HEK293 (cell line): ENCODE data around the gene GAS2L3.

Experiments
- CTCF ChIA-PET: fragments of 350-600 bp; formaldehyde crosslinking; extraction: SDS; loops from one replicate; lab custom pipeline; 2021; ENCODE audit warnings: antibody characterized with exemption; lab: Yijun Ruan, JAX
- POLR2A ChIA-PET: fragments of 300-600 bp; formaldehyde crosslinking; extraction: SDS; loops from one replicate; lab custom pipeline; 2020; ENCODE audit warnings: antibody characterized with exemption, inconsistent platforms; lab: Yijun Ruan, JAX
- H3K27ac ChIP-seq: fragments of 200-500 bp; sonication (Bioruptor generic); 2 replicates; pipeline ENCODE4 v1.5.1; 2014; ENCODE audit warnings: low read depth, low read length, control low read depth, inconsistent platforms; ENCODE audit errors: extremely low read depth
- H3K36me3 ChIP-seq, 2 experiments: fragments of 200-500 bp in 1 of 2; sonication (Bioruptor generic) in 1 of 2; 1 replicate in 1 of 2; 2 replicates in 1 of 2; pipeline ENCODE4 v1.5.1; 2014 to 2017; ENCODE audit warnings: inconsistent platforms in 2 of 2, low read length in 2 of 2; ENCODE audit not compliant: control insufficient read depth in 2 of 2, insufficient read depth in 1 of 2
- H3K4me1 ChIP-seq: fragments of 200-500 bp; sonication (Bioruptor generic); 2 replicates; pipeline ENCODE4 v1.5.1; 2014; ENCODE audit warnings: mild to moderate bottlenecking, low read length, inconsistent platforms; ENCODE audit not compliant: control insufficient read depth, insufficient read depth
- H3K4me3 ChIP-seq: 2 replicates; pipeline ENCODE4 v1.5.1; 2011; ENCODE audit warnings: low read depth, mild to moderate bottlenecking, control low read depth, low read length, moderate library complexity
- H3K9me3 ChIP-seq: fragments of 200-500 bp; sonication (Bioruptor generic); 2 replicates; pipeline ENCODE4 v1.5.1; 2014; ENCODE audit warnings: low read depth, low read length, inconsistent platforms; ENCODE audit not compliant: control insufficient read depth, insufficient read depth
- CTCF ChIP-seq: fragments of 450-650 bp; formaldehyde crosslinking; IDR thresholded peaks from 2 replicates; pipeline ENCODE4 v1.5.1; 2016; ENCODE audit warnings: missing biosample characterization, missing genetic modification characterization
- GLI4 ChIP-seq: fragments of 450-650 bp; formaldehyde crosslinking; IDR thresholded peaks from 2 replicates; pipeline ENCODE4 v1.5.1; 2016; ENCODE audit warnings: missing biosample characterization, missing genetic modification characterization
- HOXA7 ChIP-seq: sonication (generic); formaldehyde crosslinking; IDR thresholded peaks from 2 replicates; pipeline ENCODE4 v1.8.1; 2022; ENCODE audit warnings: missing genetic modification reagents, borderline replicate concordance
- KLF8 ChIP-seq: fragments of 450-650 bp; formaldehyde crosslinking; IDR thresholded peaks from 2 replicates; pipeline ENCODE4 v1.5.1; 2016; ENCODE audit warnings: missing biosample characterization, missing genetic modification characterization
- PRDM2 ChIP-seq: fragments of 450-650 bp; formaldehyde crosslinking; IDR thresholded peaks from 2 replicates; pipeline ENCODE4 v1.5.1; 2016; ENCODE audit warnings: missing biosample characterization, missing genetic modification characterization, borderline replicate concordance
- SCRT2 ChIP-seq: fragments of 450-650 bp; formaldehyde crosslinking; IDR thresholded peaks from 2 replicates; pipeline ENCODE4 v1.5.1; 2016; ENCODE audit warnings: missing biosample characterization, missing genetic modification characterization
- SP3 ChIP-seq: fragments of 450-650 bp; formaldehyde crosslinking; IDR thresholded peaks from 2 replicates; pipeline ENCODE4 v1.5.1; 2016; ENCODE audit warnings: missing biosample characterization, missing genetic modification characterization
- ZNF114 ChIP-seq: fragments of 450-650 bp; formaldehyde crosslinking; IDR thresholded peaks from 2 replicates; pipeline ENCODE4 v1.5.0; 2017; ENCODE audit warnings: missing biosample characterization, missing genetic modification characterization
- ZNF184 ChIP-seq: fragments of 450-650 bp; IDR thresholded peaks from 2 replicates; pipeline ENCODE4 v1.5.1; 2018; ENCODE audit warnings: missing biosample characterization, mild to moderate bottlenecking, missing genetic modification characterization
- ZNF202 ChIP-seq: fragments of 450-650 bp; formaldehyde crosslinking; IDR thresholded peaks from 2 replicates; pipeline ENCODE4 v1.5.1; 2016; ENCODE audit warnings: missing biosample characterization, missing genetic modification characterization, borderline replicate concordance
- ZNF221 ChIP-seq: fragments of 450-650 bp; formaldehyde crosslinking; IDR thresholded peaks from 2 replicates; pipeline ENCODE4 v1.5.1; 2017; ENCODE audit warnings: missing biosample characterization, missing genetic modification characterization, borderline replicate concordance
- ZNF223 ChIP-seq: fragments of 450-650 bp; formaldehyde crosslinking; IDR thresholded peaks from 2 replicates; pipeline ENCODE4 v1.5.1; 2016; ENCODE audit warnings: missing biosample characterization, missing genetic modification characterization
- ZNF274 ChIP-seq, 2 experiments: fragments of 200-500 bp in 1 of 2; fragments of 450-650 bp in 1 of 2; sonication (Bioruptor generic) in 1 of 2; formaldehyde crosslinking in 1 of 2; IDR thresholded peaks; 2 replicates each; pipeline versions ENCODE4 v1.5.1 to v1.6.1; 2014 to 2016; ENCODE audit warnings: borderline replicate concordance in 1 of 2, inconsistent platforms in 1 of 2, low read length in 1 of 2, missing biosample characterization in 1 of 2, missing genetic modification characterization in 1 of 2
- ZNF280C ChIP-seq: fragments of 450-650 bp; formaldehyde crosslinking; IDR thresholded peaks from 2 replicates; pipeline ENCODE4 v1.5.1; 2016; ENCODE audit warnings: missing biosample characterization, missing genetic modification characterization
- ZNF280D ChIP-seq: fragments of 450-650 bp; formaldehyde crosslinking; IDR thresholded peaks from 2 replicates; pipeline ENCODE4 v1.5.1; 2016; ENCODE audit warnings: missing biosample characterization, missing genetic modification characterization
- ZNF398 ChIP-seq: fragments of 450-650 bp; formaldehyde crosslinking; IDR thresholded peaks from 2 replicates; pipeline ENCODE4 v1.5.1; 2017; ENCODE audit warnings: missing biosample characterization, missing genetic modification characterization
- ZNF423 ChIP-seq: fragments of 450-650 bp; formaldehyde crosslinking; IDR thresholded peaks from 2 replicates; pipeline ENCODE4 v1.5.1; 2016; ENCODE audit warnings: missing biosample characterization, missing genetic modification characterization
- ZNF433 ChIP-seq: fragments of 450-650 bp; formaldehyde crosslinking; IDR thresholded peaks from 2 replicates; pipeline ENCODE4 v1.5.1; 2016; ENCODE audit warnings: missing biosample characterization, missing genetic modification characterization, low read depth
- ZNF561 ChIP-seq: fragments of 450-650 bp; IDR thresholded peaks from 2 replicates; pipeline ENCODE4 v1.5.1; 2018; ENCODE audit warnings: missing biosample characterization, missing genetic modification characterization, borderline replicate concordance
- ZNF580 ChIP-seq: fragments of 450-650 bp; formaldehyde crosslinking; IDR thresholded peaks from 2 replicates; pipeline ENCODE4 v1.5.1; 2016; ENCODE audit warnings: missing biosample characterization, missing genetic modification characterization
- ZNF707 ChIP-seq: fragments of 450-650 bp; formaldehyde crosslinking; IDR thresholded peaks from 2 replicates; pipeline ENCODE4 v1.5.1; 2016; ENCODE audit warnings: missing biosample characterization, missing genetic modification characterization

GAS2L3 gene

GRCh38 chr12:100651694-100652093 lies 78.2 kb downstream of the GAS2L3 start (continued):
- no peak for TF ChIP-seq ZNF202 (tag by site-specific recombination)
- no peak for TF ChIP-seq ZNF580 (tag by site-specific recombination)
- no peak for TF ChIP-seq PRDM2
- TF ChIP-seq SP3, result no peak
- TF ChIP-seq ZNF707 (tag by site-specific recombination), result no peak
- no peak for TF ChIP-seq ZNF221 (tag by site-specific recombination)
- TF ChIP-seq ZNF114 (tag by site-specific recombination), result no peak
- no peak for TF ChIP-seq ZNF423 (tag by site-specific recombination)

GRCh38 chr12:100652488-100652887 lies 79.0 kb downstream of the GAS2L3 start:
- Histone ChIP-seq H3K36me3 (no peaks in the 10 kb centered on the region), H3K27ac (no peak overlapping the region), H3K4me1 (no peaks in the 10 kb centered on the region), H3K4me3 (no peak overlapping the region), H3K9me3 (no peaks in the 10 kb centered on the region)
- ChIA-PET POLR2A (no interaction called here), CTCF (interaction anchor here (0.5 to 1.8 kb wide), 6 partner anchors 9 to 170 kb away, joined by 3 read pairs; no protein-coding TSS in a partner anchor)
- no peak for TF ChIP-seq KLF8 (tag by site-specific recombination)
- no peak for TF ChIP-seq ZNF433 (tag by site-specific recombination)
- TF ChIP-seq ZNF274 (IDR thresholded peaks at IDR 0.05; ENCODE audit: low read length), result no peak
- no peak for TF ChIP-seq ZNF274 (tag by site-specific recombination; IDR thresholded peaks at IDR 0.05; ENCODE audit: borderline replicate concordance)
- TF ChIP-seq CTCF (tag by site-specific recombination), result no peak
- no peak for TF ChIP-seq ZNF398 (tag by site-specific recombination)
- no peak for TF ChIP-seq ZNF280C
- no peak for TF ChIP-seq ZNF280D (tag by site-specific recombination)
- TF ChIP-seq ZNF561, result no peak
- no peak for TF ChIP-seq SCRT2 (tag by site-specific recombination)
- TF ChIP-seq GLI4 (tag by site-specific recombination), result no peak
- TF ChIP-seq ZNF184 (tag by site-specific recombination), result no peak
- no peak for TF ChIP-seq HOXA7 (CRISPR knock-in tag)
- no peak for TF ChIP-seq ZNF223 (tag by site-specific recombination)
